ENCODE results near the gene CCL24.

DNA sequence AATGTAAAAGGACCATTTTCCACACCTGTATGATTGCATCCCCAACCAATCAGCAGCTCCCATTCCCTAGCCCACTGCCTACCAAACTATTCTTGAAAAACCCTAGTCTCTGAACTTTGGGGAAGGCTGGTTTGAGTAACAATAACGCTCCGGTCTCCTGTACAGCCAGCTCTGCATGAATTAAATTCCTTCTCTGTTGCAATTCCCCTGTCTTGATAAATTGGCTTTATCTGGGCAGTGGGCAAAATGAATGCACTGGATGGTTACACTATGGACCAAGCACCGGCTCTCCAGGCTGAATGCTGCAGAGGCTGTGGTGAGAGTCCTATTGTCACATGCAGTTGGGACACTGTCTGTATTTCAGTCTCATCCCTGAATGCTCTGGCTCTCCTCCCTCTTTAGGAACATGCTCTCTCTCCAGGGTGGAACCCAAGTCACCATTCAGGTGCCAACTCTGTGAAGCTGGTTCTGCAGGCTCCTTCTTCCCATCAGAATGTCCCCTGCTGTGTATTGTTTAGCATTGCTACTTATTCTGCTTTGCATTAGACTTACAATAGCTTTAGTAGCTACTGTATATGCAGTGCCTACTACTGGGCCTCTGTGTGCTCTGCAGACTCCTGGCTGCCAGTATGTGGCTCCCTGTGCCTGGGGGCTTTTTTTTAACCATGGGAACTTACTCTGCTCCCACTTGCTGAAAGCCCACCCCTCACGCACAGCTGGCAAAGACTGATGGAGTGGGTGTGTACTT is 6.9 kb downstream of the CCL24 start:
- TF ChIP-seq, protein P1, sequence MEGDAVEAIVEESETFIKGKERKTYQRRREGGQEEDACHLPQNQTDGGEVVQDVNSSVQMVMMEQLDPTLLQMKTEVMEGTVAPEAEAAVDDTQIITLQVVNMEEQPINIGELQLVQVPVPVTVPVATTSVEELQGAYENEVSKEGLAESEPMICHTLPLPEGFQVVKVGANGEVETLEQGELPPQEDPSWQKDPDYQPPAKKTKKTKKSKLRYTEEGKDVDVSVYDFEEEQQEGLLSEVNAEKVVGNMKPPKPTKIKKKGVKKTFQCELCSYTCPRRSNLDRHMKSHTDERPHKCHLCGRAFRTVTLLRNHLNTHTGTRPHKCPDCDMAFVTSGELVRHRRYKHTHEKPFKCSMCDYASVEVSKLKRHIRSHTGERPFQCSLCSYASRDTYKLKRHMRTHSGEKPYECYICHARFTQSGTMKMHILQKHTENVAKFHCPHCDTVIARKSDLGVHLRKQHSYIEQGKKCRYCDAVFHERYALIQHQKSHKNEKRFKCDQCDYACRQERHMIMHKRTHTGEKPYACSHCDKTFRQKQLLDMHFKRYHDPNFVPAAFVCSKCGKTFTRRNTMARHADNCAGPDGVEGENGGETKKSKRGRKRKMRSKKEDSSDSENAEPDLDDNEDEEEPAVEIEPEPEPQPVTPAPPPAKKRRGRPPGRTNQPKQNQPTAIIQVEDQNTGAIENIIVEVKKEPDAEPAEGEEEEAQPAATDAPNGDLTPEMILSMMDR (conservative IDR thresholded peaks at IDR 0.05; ENCODE audit: low read depth, low read length): no peak
- no peak for TF ChIP-seq EZH2 (IDR thresholded peaks at IDR 0.05; ENCODE audit: borderline replicate concordance, low read depth, low read length, poor library complexity, severe bottlenecking)

All from A673 (cell line).